ENCODE results near the gene CELF2.

GRCh38 chr10:11237571-11237970 is 219.9 kb downstream of the CELF2 start:
- TF ChIP-seq CTCF (IDR thresholded peaks at IDR 0.05; ENCODE audit: insufficient read depth, low read length, poor library complexity, severe bottlenecking) = no peak
- TF ChIP-seq EZH2phosphoT487 (conservative IDR thresholded peaks at IDR 0.05; ENCODE audit: low read length) = no peak

Measured in SU-DHL-6 (cell line).